Left forelimb (tissue), 1 donor: ENCODE results near the gene TTC24.
"Not testable (repeated sequence)": the region's sequence is repeated elsewhere in the genome, so short reads cannot be mapped to it uniquely, and the experiment has no call there.

Experiments used
- DNase-seq: peaks from one replicate; pipeline ENCODE4 v3.0.0-alpha.2; 2018; ENCODE audit warnings: low spot score

The TTC24 gene

GRCh38 chr1:156579472-156579871 lies at the start of gene TTC24:
Gene TTC24, plus strand, starts transcription at chr1:156579723. Its CDS starts 1,642 bp downstream, at chr1:156581365.
- no peak for DNase-seq

- no peak for DNase-seq
These were observed 49.5 kb upstream of the TTC24 start for GRCh38 chr1:156530006-156530405.

- no peak for DNase-seq
These were observed 47.1 kb upstream of the TTC24 start for GRCh38 chr1:156532374-156532773.

- DNase-seq = no peak
These were observed 45.8 kb upstream of the TTC24 start for GRCh38 chr1:156533568-156534220.

GRCh38 chr1:156534424-156535060 lies 45.0 kb upstream of the TTC24 start:
- no peak for DNase-seq

- no peak for DNase-seq
These were observed 42.5 kb upstream of the TTC24 start for GRCh38 chr1:156537027-156537426.

GRCh38 chr1:156538711-156539440 lies 40.6 kb upstream of the TTC24 start:
- no peak for DNase-seq

GRCh38 chr1:156539818-156540355 lies 39.6 kb upstream of the TTC24 start:
- no peak for DNase-seq

GRCh38 chr1:156540955-156541354 lies 38.6 kb upstream of the TTC24 start:
- no peak for DNase-seq

- no peak for DNase-seq
These were observed 36.5 kb upstream of the TTC24 start for GRCh38 chr1:156543066-156543465.

- DNase-seq = no peak
These were observed 34.9 kb upstream of the TTC24 start for GRCh38 chr1:156544592-156545102.

- no peak for DNase-seq
These were observed 33.3 kb upstream of the TTC24 start for GRCh38 chr1:156546267-156546666.

GRCh38 chr1:156547434-156547833 lies 32.1 kb upstream of the TTC24 start:
- DNase-seq = no peak

GRCh38 chr1:156547982-156548381 lies 31.5 kb upstream of the TTC24 start:
- DNase-seq = no peak

GRCh38 chr1:156549390-156549789 lies 30.1 kb upstream of the TTC24 start:
- no peak for DNase-seq

GRCh38 chr1:156549831-156550230 lies 29.7 kb upstream of the TTC24 start:
- no peak for DNase-seq

- no peak for DNase-seq
These were observed 29.2 kb upstream of the TTC24 start for GRCh38 chr1:156550346-156550745.

GRCh38 chr1:156551066-156551643 lies 28.4 kb upstream of the TTC24 start:
- DNase-seq = no peak

GRCh38 chr1:156551869-156552268 lies 27.7 kb upstream of the TTC24 start:
- no peak for DNase-seq

GRCh38 chr1:156552518-156552917 lies 27.0 kb upstream of the TTC24 start:
- no peak for DNase-seq

GRCh38 chr1:156552937-156553336 lies 26.6 kb upstream of the TTC24 start:
- DNase-seq = not testable (repeated sequence)

GRCh38 chr1:156553860-156554485 lies 25.6 kb upstream of the TTC24 start:
- no peak for DNase-seq
